Sigmoid colon (tissue), 7 donors: Measurements from ENCODE around the gene PLD6. TPM values are rescaled to one million over a fixed set of nuclear protein-coding genes. Genes with fewer than 3 reads are reported as not detected.

Experiments
- DNase-seq: peaks from one replicate; pipeline ENCODE4 v3.0.0-alpha.2; 2019
- H3K27ac ChIP-seq, 4 donors: fragments of 200-600 bp; sonication (generic); one replicate each; pipeline ENCODE4 v1.5.1; 2016 to 2019; ENCODE audit warnings: mild to moderate bottlenecking in 1 of 4
- H3K27me3 ChIP-seq, 3 donors: fragments of 200-600 bp; sonication (generic); one replicate each; pipeline ENCODE4 v1.5.1; 2019; ENCODE audit warnings: mild to moderate bottlenecking in 1 of 3
- H3K36me3 ChIP-seq, 4 donors: fragments of 200-600 bp; sonication (generic); one replicate each; pipeline ENCODE4 v1.5.1; 2016 to 2019
- H3K4me1 ChIP-seq, 4 donors: fragments of 200-600 bp; sonication (generic); one replicate each; pipeline ENCODE4 v1.5.1; 2017 to 2019
- H3K4me3 ChIP-seq, 4 donors: fragments of 200-600 bp; sonication (generic); one replicate each; pipeline ENCODE4 v1.5.1; 2017 to 2019; ENCODE audit warnings: mild to moderate bottlenecking in 2 of 4, moderate library complexity in 1 of 4
- H3K9me3 ChIP-seq, 4 donors: fragments of 200-600 bp in 3 of 4; sonication (generic) in 3 of 4; one replicate each; pipeline versions ENCODE4 v1.5.1 to v1.6.1; 2013 to 2019
- CTCF ChIP-seq, 4 experiments: fragments of 450-650 bp in 3 of 4; fragments of 200-600 bp in 1 of 4; IDR thresholded peaks; one replicate each; pipeline ENCODE4 v1.5.1; 2016 to 2019; ENCODE audit warnings: antibody characterized with exemption in 4 of 4, mild to moderate bottlenecking in 3 of 4, moderate library complexity in 2 of 4
- EP300 ChIP-seq, 4 donors: sonication (generic); formaldehyde crosslinking; IDR thresholded peaks; one replicate each; pipeline ENCODE4 v1.6.1; 2017; ENCODE audit warnings: antibody characterized with exemption in 4 of 4
- POLR2A ChIP-seq, 2 donors: fragments of 450-650 bp; IDR thresholded peaks; one replicate each; pipeline ENCODE4 v1.6.1; 2016; ENCODE audit warnings: antibody characterized with exemption in 2 of 2, mild to moderate bottlenecking in 2 of 2, moderate library complexity in 2 of 2
- POLR2AphosphoS5 ChIP-seq, 4 donors: sonication (generic); formaldehyde crosslinking; IDR thresholded peaks; one replicate each; pipeline ENCODE4 v1.6.1; 2017; ENCODE audit warnings: antibody characterized with exemption in 4 of 4
- WGBS, 2 donors: extraction: QIAGEN DNeasy Blood & Tissue Kit; methylation state at CpG; one replicate each; pipeline ENCODE4 v1.1.7; 2013; 5-methylcytosine and 5-hydroxymethylcytosine counted together
- intact Hi-C: fragments of 100-400 bp; cut with DNase I; formaldehyde crosslinking; loops from one replicate; pipeline ENCODE4 v1.15.1; 2023
- polyA plus RNA-seq, 3 donors: library from polyadenylated mRNA; stranded (reverse); fragments of 200-250 nt; gene quantifications; one replicate each; pipeline ENCODE4 v1.2.3, GENCODE V29; 2013
- total RNA-seq, 4 donors: library from RNA; depleted of rRNA; stranded (reverse); fragments of >200 nt; gene quantifications; one replicate each; pipeline ENCODE4 v1.1.0, GENCODE V29; 2016
- donor health status: healthy with polysubstance abuse.
- donor health status: Bipolar disorder and iron deficiency.
- donor health status: healthy.

The PLD6 gene
- total and polyA plus RNA-seq, 7 donors: 1.2 to 15.3 (median 8.6) TPM; not detected in 1

DNA sequence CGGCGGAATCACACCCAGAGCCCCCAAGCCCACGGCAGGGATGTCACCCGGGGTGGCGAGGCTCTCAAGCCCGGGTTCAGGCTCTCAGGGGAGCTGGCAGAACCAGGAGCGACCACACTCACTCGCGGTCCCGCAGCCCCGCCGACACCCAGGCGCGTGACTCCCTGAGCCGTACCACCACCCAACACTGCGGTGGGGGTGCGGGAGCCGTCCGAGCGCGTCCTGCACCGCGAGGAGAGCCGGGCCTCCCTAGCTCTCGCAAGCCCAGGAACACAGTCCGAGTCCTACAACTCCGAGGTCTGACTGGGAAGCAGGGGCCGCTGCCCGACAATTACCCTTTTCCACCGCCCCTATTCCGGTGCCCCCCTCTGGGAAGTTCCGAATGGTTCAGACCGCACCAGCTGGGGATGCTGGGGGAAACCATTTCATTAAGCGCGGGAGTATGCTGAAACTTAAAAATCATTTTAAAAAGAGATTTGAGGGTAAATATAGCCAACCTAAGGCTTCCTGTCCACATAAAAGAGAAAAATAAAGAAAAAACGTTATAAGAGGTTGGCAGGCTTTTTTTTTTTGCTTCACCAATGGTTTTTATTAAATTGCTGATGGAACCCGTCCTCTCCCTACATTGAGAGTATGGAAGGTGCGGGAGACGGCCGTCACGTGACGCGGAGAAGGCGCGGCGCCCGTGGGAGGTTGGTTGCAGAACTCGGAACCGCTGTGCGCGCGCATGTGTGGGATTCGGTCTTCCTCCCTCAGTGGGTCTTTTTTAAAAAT, 31.1 kb upstream of the PLD6 start, which contains the start of gene FLCN:
FLCN (minus strand) TSS at position 143 of the 774 bp plus-strand sequence. CDS start 9,031 bp downstream, outside the sequence.
- H3K4me1 ChIP-seq: peaks cover 0 to 36% (median 29%) of the 10 kb centered on the region in 4 donors
- 0% methylated on average over 53 of the region's 53 CpGs for WGBS, 2 donors
- DNase-seq: peak; percentile 96
- no peaks in the 10 kb centered on the region for H3K9me3 ChIP-seq
- peaks cover 0 to 8% (median 4%) of the 10 kb centered on the region in 4 donors for H3K36me3 ChIP-seq
- H3K4me3 ChIP-seq: peak within 1 kb of the TSS; percentile 95 to 100 (median 100)
- intact Hi-C loops: loop anchor here (2.0 to 5.0 kb wide), 4 partner anchors 30 to 235 kb away; partner anchors contain the start of genes COPS3 and PLD6
- TF ChIP-seq POLR2AphosphoS5 (IDR thresholded peaks at IDR 0.05) (peak; percentile 88 to 95 (median 92)), EP300 (IDR thresholded peaks at IDR 0.05) (peak in 1 of 4 donors; percentile 4), CTCF (IDR thresholded peaks at IDR 0.05) (no peak), POLR2A (IDR thresholded peaks at IDR 0.05) (peak; percentile 79 to 80)
- H3K27ac ChIP-seq: peak within 1 kb of the TSS; percentile 94 to 98 (median 94)
- H3K27me3 ChIP-seq: no peaks in the 10 kb centered on the region

DNA sequence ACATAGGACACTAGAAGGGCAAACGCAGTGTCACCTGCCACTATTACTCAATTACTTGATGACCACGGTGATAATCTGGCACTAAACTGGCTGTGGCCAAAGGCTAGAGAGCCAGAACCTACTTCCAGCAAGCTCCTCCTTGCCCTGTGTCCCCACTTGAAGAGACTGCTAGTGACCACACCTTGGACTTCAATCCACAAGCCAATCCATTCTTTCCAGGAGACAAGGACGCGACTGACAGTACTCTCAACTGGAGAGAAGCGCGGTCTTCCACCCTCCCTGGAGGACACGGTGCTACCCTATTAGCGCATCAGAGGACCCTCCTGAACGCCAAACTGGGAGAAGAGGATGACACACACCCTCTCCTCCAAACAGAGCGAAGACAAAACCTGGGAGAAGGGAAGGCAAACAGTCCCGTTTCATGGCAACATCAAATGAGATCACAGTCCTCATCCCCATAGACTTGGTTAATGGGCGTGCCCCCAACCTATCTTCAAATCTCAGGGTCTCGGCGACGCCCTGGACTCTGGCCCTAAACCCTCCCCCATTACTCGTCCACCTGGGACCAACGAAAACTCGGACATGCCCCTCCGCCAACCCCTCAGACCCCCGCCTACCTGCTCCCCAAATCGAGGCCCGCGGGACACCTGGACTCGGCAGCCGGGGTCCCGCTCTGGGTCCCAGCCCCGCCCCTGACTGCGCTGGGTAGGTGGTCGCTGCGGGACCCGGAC, 30.3 kb upstream of the PLD6 start:
- TF ChIP-seq POLR2A (IDR thresholded peaks at IDR 0.05) (no peak), POLR2AphosphoS5 (IDR thresholded peaks at IDR 0.05) (no peak), EP300 (IDR thresholded peaks at IDR 0.05) (no peak), CTCF (IDR thresholded peaks at IDR 0.05) (peak in 1 of 4 experiments; percentile 14)
- H3K27me3 ChIP-seq: no peaks in the 10 kb centered on the region
- intact Hi-C loops: loop anchor here (1.0 to 5.0 kb wide), 5 partner anchors 30 to 234 kb away; partner anchors contain the start of genes COPS3 and PLD6
- H3K4me3 ChIP-seq: peak overlapping the region; percentile 95 to 100 (median 100)
- 1 to 2% methylated on average over 31 of the region's 31 CpGs for WGBS, 2 donors
- peak overlapping the region; percentile 94 to 98 (median 94) for H3K27ac ChIP-seq
- H3K36me3 ChIP-seq: peaks cover 0 to 15% (median 12%) of the 10 kb centered on the region in 4 donors
- H3K4me1 ChIP-seq: peaks cover 0 to 36% (median 29%) of the 10 kb centered on the region in 4 donors
- DNase-seq: no peak
- no peaks in the 10 kb centered on the region for H3K9me3 ChIP-seq

GRCh38 chr17:17235212-17236174, 29.4 kb upstream of the PLD6 start:
- Histone ChIP-seq H3K9me3 (no peaks in the 10 kb centered on the region), H3K4me1 (peaks cover 0 to 36% (median 29%) of the 10 kb centered on the region in 4 donors), H3K36me3 (peaks cover 0 to 25% (median 21%) of the 10 kb centered on the region in 4 donors), H3K27ac (peak overlapping the region; percentile 94 to 98 (median 94)), H3K4me3 (peak overlapping the region; percentile 95 to 100 (median 100)), H3K27me3 (no peaks in the 10 kb centered on the region)
- intact Hi-C loops: loop anchor here (1.0 to 5.0 kb wide), 5 partner anchors 29 to 233 kb away; partner anchors contain the start of genes COPS3 and PLD6
- WGBS, 2 donors: 67 to 72% methylated on average over 19 of the region's 19 CpGs
- TF ChIP-seq CTCF (IDR thresholded peaks at IDR 0.05) (no peak), POLR2AphosphoS5 (IDR thresholded peaks at IDR 0.05) (no peak), POLR2A (IDR thresholded peaks at IDR 0.05) (no peak), EP300 (IDR thresholded peaks at IDR 0.05) (no peak)
- DNase-seq: no peak

GRCh38 chr17:17232303-17232621, 26.1 kb upstream of the PLD6 start:
- H3K27ac ChIP-seq: no peak overlapping the region
- no peak overlapping the region for H3K4me3 ChIP-seq
- H3K4me1 ChIP-seq: peaks cover 0 to 28% (median 24%) of the 10 kb centered on the region in 4 donors
- TF ChIP-seq POLR2AphosphoS5 (IDR thresholded peaks at IDR 0.05): no peak
- TF ChIP-seq EP300 (IDR thresholded peaks at IDR 0.05): no peak
- no peak for TF ChIP-seq POLR2A (IDR thresholded peaks at IDR 0.05)
- no peak for TF ChIP-seq CTCF (IDR thresholded peaks at IDR 0.05)
- H3K36me3 ChIP-seq: peaks cover 7 to 55% (median 42%) of the 10 kb centered on the region in 4 donors
- no peaks in the 10 kb centered on the region for H3K9me3 ChIP-seq
- WGBS, 2 donors: 82 to 84% methylated on average over 11 of the region's 11 CpGs
- DNase-seq: no peak
- intact Hi-C loops: no loop called here
- no peaks in the 10 kb centered on the region for H3K27me3 ChIP-seq
